ENCODE data around the gene SLC25A28. TPM values are rescaled to one million over a fixed set of nuclear protein-coding genes. Genes with fewer than 3 reads are reported as not detected.
"Not testable (repeated sequence)": the region's sequence is repeated elsewhere in the genome, so short reads cannot be mapped to it uniquely, and the experiment has no call there.

Gene SLC25A28
- total RNA-seq, 1 experiment from 2014 or later, result 17.4 TPM

GRCh38 chr10:99628923-99629624 lies 8.8 kb upstream of the SLC25A28 start:
- no peak for DNase-seq (ENCODE audit: low spot score)

- DNase-seq (ENCODE audit: low spot score), result not testable (repeated sequence)
Observed at GRCh38 chr10:99625124-99625523, 4.9 kb upstream of the SLC25A28 start.

- DNase-seq (ENCODE audit: low spot score), result no peak
Observed at GRCh38 chr10:99623919-99624318, 3.7 kb upstream of the SLC25A28 start.

- DNase-seq (ENCODE audit: low spot score), result no peak
Observed at GRCh38 chr10:99621454-99622251, 1.4 kb upstream of the SLC25A28 start.

- peak; percentile 100 for DNase-seq (ENCODE audit: low spot score)
Observed at GRCh38 chr10:99620711-99621453, 643 bp upstream of the SLC25A28 start.

- no peak for DNase-seq (ENCODE audit: low spot score)
Observed at GRCh38 chr10:99619090-99619800, 994 bp downstream of the SLC25A28 start.

GRCh38 chr10:99617696-99618095 lies 2.5 kb downstream of the SLC25A28 start:
- DNase-seq (ENCODE audit: low spot score), result no peak

- no peak for DNase-seq (ENCODE audit: low spot score)
Observed at GRCh38 chr10:99615426-99615825, 4.8 kb downstream of the SLC25A28 start.

GRCh38 chr10:99612167-99612831 lies 7.9 kb downstream of the SLC25A28 start:
- peak; percentile 68 for DNase-seq (ENCODE audit: low spot score)

- DNase-seq (ENCODE audit: low spot score), result no peak
Observed at GRCh38 chr10:99611326-99611725, 8.9 kb downstream of the SLC25A28 start.

GRCh38 chr10:99610221-99610620 lies 10.0 kb downstream of the SLC25A28 start:
- no peak for DNase-seq (ENCODE audit: low spot score)

- DNase-seq (ENCODE audit: low spot score), result no peak
Observed at GRCh38 chr10:99609186-99609585, 11.1 kb downstream of the SLC25A28 start.

GRCh38 chr10:99605351-99605750 lies 14.9 kb downstream of the SLC25A28 start:
- no peak for DNase-seq (ENCODE audit: low spot score)

- no peak for DNase-seq (ENCODE audit: low spot score)
Observed at GRCh38 chr10:99604862-99605261, 15.4 kb downstream of the SLC25A28 start.

- no peak for DNase-seq (ENCODE audit: low spot score)
Observed at GRCh38 chr10:99598781-99599509, 21.3 kb downstream of the SLC25A28 start.

- DNase-seq (ENCODE audit: low spot score), result no peak
Observed at GRCh38 chr10:99598011-99598410, 22.2 kb downstream of the SLC25A28 start.

- DNase-seq (ENCODE audit: low spot score), result not testable (repeated sequence)
Observed at GRCh38 chr10:99596708-99597107, 23.5 kb downstream of the SLC25A28 start.

GRCh38 chr10:99595770-99596465 lies 24.3 kb downstream of the SLC25A28 start:
- peak; percentile 16 for DNase-seq (ENCODE audit: low spot score)

- DNase-seq (ENCODE audit: low spot score), result no peak
Observed at GRCh38 chr10:99595236-99595635, 25.0 kb downstream of the SLC25A28 start.

GRCh38 chr10:99593312-99593711 lies 26.9 kb downstream of the SLC25A28 start:
- DNase-seq (ENCODE audit: low spot score), result no peak

Data from A172 (cell line).